ENCODE data around the gene DOK7.

Gene DOK7

GRCh38 chr4:3492741-3493719 lies 29.9 kb downstream of the DOK7 start:
- no peak for DNase-seq (ENCODE audit: low read depth)
- no peak overlapping the region for H3K4me3 ChIP-seq (replicated peaks; ENCODE audit: low read depth, low read length)
- TF ChIP-seq CTCF (IDR thresholded peaks at IDR 0.05; ENCODE audit: low read length, missing control alignments) = no peak

- TF ChIP-seq CTCF (IDR thresholded peaks at IDR 0.05; ENCODE audit: low read length, missing control alignments) = no peak
- DNase-seq (ENCODE audit: low read depth) = no peak
- H3K4me3 ChIP-seq (replicated peaks; ENCODE audit: low read depth, low read length) = no peak overlapping the region
These were observed 30.8 kb downstream of the DOK7 start for GRCh38 chr4:3493720-3494461.

- no peak overlapping the region for H3K4me3 ChIP-seq (replicated peaks; ENCODE audit: low read depth, low read length)
- no peak for DNase-seq (ENCODE audit: low read depth)
- no peak for TF ChIP-seq CTCF (IDR thresholded peaks at IDR 0.05; ENCODE audit: low read length, missing control alignments)
These were observed 31.4 kb downstream of the DOK7 start for GRCh38 chr4:3494462-3494871.

GRCh38 chr4:3495204-3495975 lies 32.3 kb downstream of the DOK7 start:
- no peak for TF ChIP-seq CTCF (IDR thresholded peaks at IDR 0.05; ENCODE audit: low read length, missing control alignments)

GRCh38 chr4:3496021-3496420 lies 32.9 kb downstream of the DOK7 start:
- H3K4me3 ChIP-seq (replicated peaks; ENCODE audit: low read depth, low read length) = no peak overlapping the region
- DNase-seq (ENCODE audit: low read depth) = no peak
- no peak for TF ChIP-seq CTCF (IDR thresholded peaks at IDR 0.05; ENCODE audit: low read length, missing control alignments)

More at GRCh38 chr4:3495204-3495975, 32.3 kb downstream of the DOK7 start:
- DNase-seq (ENCODE audit: low read depth) = no peak
- no peak overlapping the region for H3K4me3 ChIP-seq (replicated peaks; ENCODE audit: low read depth, low read length)

- no peak for TF ChIP-seq CTCF (IDR thresholded peaks at IDR 0.05; ENCODE audit: low read length, missing control alignments)
- no peak for DNase-seq (ENCODE audit: low read depth)
- H3K4me3 ChIP-seq (replicated peaks; ENCODE audit: low read depth, low read length) = no peak overlapping the region
These were observed 34.0 kb downstream of the DOK7 start for GRCh38 chr4:3497095-3497494.
